Measurements from ENCODE around the gene FANCG.
A peak's percentile ranks its signal among the peaks of the same experiment; 100 is the strongest.

The FANCG gene

GRCh38 chr9:35073279-35073612 lies 6.5 kb downstream of the FANCG start:
- DNase-seq (ENCODE audit: low read depth in 2 of 2), result no peak
- no peak overlapping the region for H3K4me3 ChIP-seq (replicated peaks in 1 of 2; ENCODE audit: low read depth in 2 of 2, low read length in 2 of 2)
- TF ChIP-seq CTCF (IDR thresholded peaks at IDR 0.05; ENCODE audit: low read depth, low read length), result no peak

GRCh38 chr9:35072461-35073278 lies 7.1 kb downstream of the FANCG start, which contains the start of gene VCP:
Gene VCP (minus strand): TSS chr9:35072625. CDS start chr9:35072353, 272 bp downstream.
- H3K4me3 ChIP-seq (replicated peaks in 1 of 2; ENCODE audit: low read depth in 2 of 2, low read length in 2 of 2), result peak within 1 kb of the TSS; percentile 77 to 94
- peak; percentile 99 for DNase-seq (ENCODE audit: low read depth in 2 of 2)
- no peak for TF ChIP-seq CTCF (IDR thresholded peaks at IDR 0.05; ENCODE audit: low read depth, low read length)

- peak; percentile 86 to 91 for DNase-seq (ENCODE audit: low read depth in 2 of 2)
- no peak for TF ChIP-seq CTCF (IDR thresholded peaks at IDR 0.05; ENCODE audit: low read depth, low read length)
- peak overlapping the region; percentile 77 to 94 for H3K4me3 ChIP-seq (replicated peaks in 1 of 2; ENCODE audit: low read depth in 2 of 2, low read length in 2 of 2)
These were observed 7.8 kb downstream of the FANCG start for GRCh38 chr9:35071814-35072460.

- H3K4me3 ChIP-seq (replicated peaks in 1 of 2; ENCODE audit: low read depth in 2 of 2, low read length in 2 of 2), result peak overlapping the region; percentile 77 to 94
- TF ChIP-seq CTCF (IDR thresholded peaks at IDR 0.05; ENCODE audit: low read depth, low read length), result no peak
- DNase-seq (ENCODE audit: low read depth in 2 of 2), result peak; percentile 29 to 62
These were observed 8.6 kb downstream of the FANCG start for GRCh38 chr9:35070823-35071813.

- no peak for TF ChIP-seq CTCF (IDR thresholded peaks at IDR 0.05; ENCODE audit: low read depth, low read length)
- H3K4me3 ChIP-seq (replicated peaks in 1 of 2; ENCODE audit: low read depth in 2 of 2, low read length in 2 of 2), result no peak overlapping the region
- no peak for DNase-seq (ENCODE audit: low read depth in 2 of 2)
These were observed 10.7 kb downstream of the FANCG start for GRCh38 chr9:35069020-35069419.

- H3K4me3 ChIP-seq (replicated peaks in 1 of 2; ENCODE audit: low read depth in 2 of 2, low read length in 2 of 2), result no peak overlapping the region
- no peak for TF ChIP-seq CTCF (IDR thresholded peaks at IDR 0.05; ENCODE audit: low read depth, low read length)
- DNase-seq (ENCODE audit: low read depth in 2 of 2), result no peak
These were observed 12.7 kb downstream of the FANCG start for GRCh38 chr9:35067056-35067455.
